GM12872 (cell line): ENCODE results near the gene PDZRN4.

ENCODE experiments used
- TF ChIP-seq, protein P1 (sequence below): IDR thresholded peaks from 3 replicates; pipeline ENCODE4 v1.5.1; 2011; ENCODE audit warnings: low read depth, mild to moderate bottlenecking, low read length, moderate library complexity; ENCODE audit not compliant: insufficient read depth

PDZRN4 gene

DNA sequence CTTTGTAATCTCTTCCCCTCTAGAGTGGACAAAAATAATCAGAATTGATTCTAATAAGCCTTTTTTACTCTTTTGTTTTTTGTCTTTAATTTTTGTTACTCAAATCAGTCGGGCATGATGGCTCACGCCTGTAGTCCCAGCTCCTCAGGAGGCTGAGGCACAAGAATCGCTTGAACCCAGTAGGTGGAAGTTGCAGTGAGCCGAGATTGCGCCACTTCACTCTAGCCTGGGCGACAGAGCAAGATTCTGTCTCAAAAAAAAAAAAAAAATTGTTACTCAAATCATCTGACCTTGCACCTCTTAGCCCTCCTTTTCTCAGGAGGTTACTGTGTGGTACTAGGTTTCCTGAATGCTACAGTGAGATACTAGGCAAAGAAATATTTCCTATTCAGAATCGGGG is 280.6 kb downstream of the PDZRN4 start:
- TF ChIP-seq, protein P1, sequence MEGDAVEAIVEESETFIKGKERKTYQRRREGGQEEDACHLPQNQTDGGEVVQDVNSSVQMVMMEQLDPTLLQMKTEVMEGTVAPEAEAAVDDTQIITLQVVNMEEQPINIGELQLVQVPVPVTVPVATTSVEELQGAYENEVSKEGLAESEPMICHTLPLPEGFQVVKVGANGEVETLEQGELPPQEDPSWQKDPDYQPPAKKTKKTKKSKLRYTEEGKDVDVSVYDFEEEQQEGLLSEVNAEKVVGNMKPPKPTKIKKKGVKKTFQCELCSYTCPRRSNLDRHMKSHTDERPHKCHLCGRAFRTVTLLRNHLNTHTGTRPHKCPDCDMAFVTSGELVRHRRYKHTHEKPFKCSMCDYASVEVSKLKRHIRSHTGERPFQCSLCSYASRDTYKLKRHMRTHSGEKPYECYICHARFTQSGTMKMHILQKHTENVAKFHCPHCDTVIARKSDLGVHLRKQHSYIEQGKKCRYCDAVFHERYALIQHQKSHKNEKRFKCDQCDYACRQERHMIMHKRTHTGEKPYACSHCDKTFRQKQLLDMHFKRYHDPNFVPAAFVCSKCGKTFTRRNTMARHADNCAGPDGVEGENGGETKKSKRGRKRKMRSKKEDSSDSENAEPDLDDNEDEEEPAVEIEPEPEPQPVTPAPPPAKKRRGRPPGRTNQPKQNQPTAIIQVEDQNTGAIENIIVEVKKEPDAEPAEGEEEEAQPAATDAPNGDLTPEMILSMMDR: no peak

DNA sequence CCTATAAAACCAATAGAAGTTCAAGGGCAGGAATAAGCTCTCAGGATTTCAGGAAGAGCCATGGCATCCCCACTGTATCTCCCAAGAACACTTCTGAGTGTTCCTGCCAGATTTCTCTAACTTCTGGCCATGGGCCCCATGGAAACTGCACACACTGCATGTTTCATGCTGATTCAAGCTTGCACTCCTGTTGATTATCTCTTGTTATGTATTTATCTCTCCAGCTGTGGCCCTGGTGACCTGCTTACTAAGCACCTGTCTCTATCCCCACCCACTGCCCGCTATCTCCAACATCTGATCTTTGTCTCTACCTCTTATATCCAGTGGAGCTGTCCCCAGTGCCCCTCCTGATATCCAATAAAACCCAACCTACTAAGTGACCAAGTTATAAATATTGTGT is 285.3 kb downstream of the PDZRN4 start:
- TF ChIP-seq, protein P1: no peak

DNA sequence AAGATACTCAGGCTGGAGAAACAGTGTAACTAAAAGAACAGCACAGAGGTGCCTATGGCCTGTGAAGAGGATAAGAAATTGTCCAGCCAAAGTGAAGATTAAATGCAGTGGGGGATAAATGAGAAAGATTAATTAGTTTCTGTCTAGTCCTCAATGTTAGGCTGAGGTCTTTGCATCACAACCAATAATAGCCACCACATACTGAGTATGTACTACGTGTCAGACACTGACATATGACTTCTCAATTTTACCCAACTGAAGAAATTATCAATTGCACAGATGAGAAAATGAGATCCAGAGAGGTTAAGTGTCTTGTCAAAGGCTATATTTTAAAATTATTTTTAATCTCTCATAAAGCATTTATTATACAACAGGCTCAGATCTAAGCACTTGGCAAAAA is 285.9 kb downstream of the PDZRN4 start:
- TF ChIP-seq, protein P1: no peak

DNA sequence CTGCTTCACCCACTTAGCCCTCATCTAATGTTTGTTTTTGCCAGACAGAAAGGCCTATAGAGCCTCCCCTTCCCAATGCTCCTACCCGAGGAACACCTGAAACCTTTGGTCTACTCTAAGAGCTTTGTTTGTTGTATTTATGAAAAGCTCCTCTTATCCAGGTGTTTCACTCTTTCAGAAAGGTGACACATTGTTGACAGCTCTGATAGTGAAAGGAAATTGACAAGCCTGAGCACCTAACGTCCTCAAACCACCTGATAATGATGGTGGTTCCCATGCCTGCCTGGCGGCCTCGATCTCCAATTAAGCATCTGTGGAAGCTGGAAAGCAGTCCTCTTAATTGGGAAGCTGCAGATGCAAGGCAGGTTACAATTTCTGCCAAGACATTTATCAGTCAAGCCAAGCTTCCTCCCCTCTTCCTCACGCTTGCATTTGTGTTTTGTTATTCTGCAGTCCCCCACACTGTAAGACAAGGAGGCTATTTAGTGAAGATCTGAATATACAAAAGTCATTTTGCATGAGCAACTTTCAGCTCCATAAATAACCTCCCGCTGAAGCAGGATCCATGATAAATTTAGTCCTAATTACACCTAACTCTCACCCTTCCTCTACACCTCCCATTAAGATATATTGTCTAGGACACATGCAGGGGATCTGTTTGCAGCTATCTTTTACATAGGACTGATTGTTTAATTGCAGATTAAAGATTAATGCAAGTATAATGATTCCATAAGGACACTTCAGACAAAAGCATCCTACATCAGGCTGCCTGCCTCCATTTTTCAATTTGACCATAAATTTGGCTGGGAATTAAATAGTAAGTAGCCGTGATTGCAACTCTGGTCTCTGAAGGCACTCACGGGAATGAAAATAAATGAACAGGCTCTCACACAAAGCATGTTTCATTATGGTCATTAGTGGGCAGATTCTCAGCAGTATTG is 288.6 kb downstream of the PDZRN4 start:
- TF ChIP-seq, protein P1: no peak

DNA sequence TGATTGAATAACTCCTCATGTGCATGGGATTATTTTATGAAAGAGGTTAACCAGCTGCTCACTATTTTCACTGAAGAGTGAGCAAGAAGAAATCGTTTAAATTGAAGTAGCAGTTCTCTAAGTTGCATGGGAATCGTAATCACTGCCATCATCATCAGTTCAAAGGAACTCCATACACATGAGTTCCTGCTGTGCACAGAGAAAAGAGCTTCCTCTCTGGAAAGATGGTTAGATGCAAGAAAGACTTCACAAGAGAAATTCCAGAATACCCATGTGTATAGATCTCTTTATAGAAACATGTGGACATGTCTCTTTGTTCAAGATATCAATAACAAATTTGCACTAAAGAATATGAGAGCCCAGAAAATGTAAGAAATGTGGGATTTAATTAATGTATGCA is 291.3 kb downstream of the PDZRN4 start:
- TF ChIP-seq, protein P1: no peak

GRCh38 chr12:41485203-41485602 is 297.1 kb downstream of the PDZRN4 start:
- TF ChIP-seq, protein P1: no peak

DNA sequence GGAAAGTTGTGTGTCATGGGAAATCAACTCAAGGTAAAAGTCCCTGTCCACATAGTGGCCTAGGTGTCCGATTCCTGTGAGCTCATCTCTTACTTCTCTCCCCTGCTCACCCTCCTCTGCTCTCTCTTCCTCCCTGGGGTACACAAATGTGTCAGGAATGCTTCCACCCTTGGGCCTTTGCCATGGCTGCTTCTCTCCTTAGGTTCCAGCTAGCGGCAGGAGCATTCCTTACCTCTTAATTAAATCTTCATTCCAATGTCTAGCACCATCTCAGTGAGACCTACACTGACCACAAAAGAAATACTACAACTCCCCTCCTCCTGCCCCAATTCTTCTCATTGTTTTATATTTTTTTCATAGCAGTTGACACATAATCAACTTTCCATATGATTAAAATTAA is 298.6 kb downstream of the PDZRN4 start:
- TF ChIP-seq, protein P1: no peak
